GM21381 (cell line): ENCODE measurements around the gene CCDC201.
"Not testable (repeated sequence)": the region's sequence is repeated elsewhere in the genome, so short reads cannot be mapped to it uniquely, and the experiment has no call there.

ENCODE experiments used
- ATAC-seq: cut with Tn5 transposase; IDR thresholded peaks from one replicate; pipeline ENCODE4 v1.9.1; 2021; ENCODE audit warnings: mild to moderate bottlenecking, moderate library complexity; ENCODE audit not compliant: unreplicated experiment

Gene CCDC201

GRCh38 chr7:45827731-45828130, 45.2 kb downstream of the CCDC201 start:
- not testable (repeated sequence) for ATAC-seq

DNA sequence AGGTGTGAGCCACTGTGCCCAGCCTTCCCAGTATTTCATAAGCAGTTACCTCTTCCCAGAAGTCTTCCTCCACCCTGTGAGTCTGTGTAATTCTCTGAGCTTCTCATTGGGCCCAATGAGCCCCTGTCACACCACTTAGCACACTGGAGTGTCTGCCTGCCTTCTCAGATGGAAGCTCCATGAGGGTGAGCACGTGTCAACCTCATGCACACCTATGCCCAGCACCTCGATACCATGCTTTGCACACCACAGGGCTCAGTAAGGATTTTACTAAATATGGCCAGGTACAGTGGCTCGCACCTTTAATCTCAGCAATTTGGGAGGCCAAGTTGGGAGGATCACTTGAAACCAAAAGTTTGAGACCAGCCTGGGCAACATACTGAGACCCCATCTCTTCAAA, 46.3 kb downstream of the CCDC201 start:
- ATAC-seq: not testable (repeated sequence)

DNA sequence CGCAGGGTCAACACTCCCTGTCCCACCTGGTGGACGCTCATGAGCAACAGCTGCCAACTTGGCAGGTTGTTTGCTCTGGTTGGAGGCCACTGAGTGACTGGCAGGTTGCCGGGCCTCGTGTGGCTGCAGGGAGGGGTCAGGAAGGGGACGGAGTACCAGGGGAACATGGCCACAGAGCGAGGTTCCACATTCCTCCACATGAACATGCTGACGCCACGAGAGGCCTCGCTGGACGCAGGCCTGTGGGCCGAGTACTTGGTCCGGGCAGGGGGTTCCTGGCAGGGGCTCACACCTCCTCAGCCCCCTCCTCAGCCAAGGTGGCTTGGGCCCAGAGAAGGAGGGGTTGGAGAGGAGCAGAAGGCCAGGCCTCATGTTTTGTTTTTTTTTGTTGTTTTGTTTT, 54.1 kb downstream of the CCDC201 start:
- ATAC-seq: not testable (repeated sequence)

- ATAC-seq: not testable (repeated sequence)
Measured at GRCh38 chr7:45817913-45818312, 55.0 kb downstream of the CCDC201 start.

GRCh38 chr7:45817016-45817415, 55.9 kb downstream of the CCDC201 start:
- ATAC-seq: not testable (repeated sequence)

DNA sequence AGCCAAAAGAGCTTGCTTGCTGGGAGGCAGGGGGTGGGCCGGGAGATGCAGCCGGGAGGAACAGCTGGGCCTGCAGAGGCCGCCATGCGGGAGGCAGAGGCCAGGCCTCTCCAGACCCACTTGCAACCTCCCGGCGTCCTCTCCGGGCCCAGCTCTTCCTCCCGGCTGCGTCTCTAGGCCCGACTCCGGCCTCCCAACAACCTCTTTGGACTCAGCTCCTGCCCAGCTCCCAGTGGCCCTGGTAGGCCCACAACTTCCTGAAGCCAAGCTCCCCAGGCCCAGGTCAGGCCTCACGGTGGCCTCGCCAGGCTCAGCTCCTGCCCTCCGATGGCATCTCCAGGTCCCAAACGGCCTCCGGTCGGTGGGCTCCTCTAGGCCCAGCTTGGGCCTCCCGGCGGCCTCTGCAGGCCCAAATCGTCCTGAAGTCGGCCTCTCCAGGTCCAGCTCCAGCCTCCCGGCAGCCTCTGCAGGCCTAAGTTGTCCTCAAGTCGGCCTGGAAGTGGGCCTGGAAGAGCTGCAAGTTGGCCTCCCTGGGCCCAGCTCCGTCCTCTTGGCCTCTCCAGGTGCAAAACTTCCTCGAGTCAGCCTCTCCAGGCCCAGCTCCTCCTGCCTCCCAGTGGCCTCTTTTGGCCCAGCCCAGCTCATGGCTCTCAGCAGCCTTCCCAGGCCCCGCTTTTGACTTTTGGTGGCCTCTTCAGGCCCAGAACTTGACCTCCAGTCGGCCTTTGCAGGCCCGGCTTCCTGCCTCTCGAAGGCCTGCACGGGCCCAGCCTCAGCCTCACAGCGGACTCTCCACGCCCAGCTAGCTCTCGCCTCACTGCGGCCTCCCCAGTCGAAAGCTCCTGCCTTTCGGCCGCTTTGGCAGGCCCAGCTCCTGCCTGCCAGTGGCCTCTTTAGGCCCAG, 58.4 kb downstream of the CCDC201 start:
- not testable (repeated sequence) for ATAC-seq

DNA sequence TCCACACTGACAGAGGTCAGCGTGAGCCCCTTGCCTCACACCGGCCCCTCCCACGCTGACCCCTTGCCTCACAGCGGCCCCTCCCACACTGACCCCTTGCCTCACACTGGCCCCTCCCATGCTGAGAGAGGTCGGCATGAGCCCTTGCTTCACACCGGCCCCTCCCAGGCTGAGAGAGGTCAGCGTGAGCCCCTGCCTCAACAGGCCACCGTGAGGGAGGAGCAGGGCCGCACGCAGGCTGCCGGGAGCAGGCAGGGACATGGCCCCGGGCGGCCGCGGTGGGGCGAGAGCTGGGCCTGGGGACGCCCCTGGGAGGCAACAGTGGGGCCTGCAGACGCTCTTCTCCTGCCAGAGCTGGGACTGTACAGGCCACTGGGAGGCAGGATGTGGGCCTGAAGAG, 59.1 kb downstream of the CCDC201 start:
- ATAC-seq: not testable (repeated sequence)

- ATAC-seq: no peak
Measured at GRCh38 chr7:45812946-45813345, 59.9 kb downstream of the CCDC201 start.

DNA sequence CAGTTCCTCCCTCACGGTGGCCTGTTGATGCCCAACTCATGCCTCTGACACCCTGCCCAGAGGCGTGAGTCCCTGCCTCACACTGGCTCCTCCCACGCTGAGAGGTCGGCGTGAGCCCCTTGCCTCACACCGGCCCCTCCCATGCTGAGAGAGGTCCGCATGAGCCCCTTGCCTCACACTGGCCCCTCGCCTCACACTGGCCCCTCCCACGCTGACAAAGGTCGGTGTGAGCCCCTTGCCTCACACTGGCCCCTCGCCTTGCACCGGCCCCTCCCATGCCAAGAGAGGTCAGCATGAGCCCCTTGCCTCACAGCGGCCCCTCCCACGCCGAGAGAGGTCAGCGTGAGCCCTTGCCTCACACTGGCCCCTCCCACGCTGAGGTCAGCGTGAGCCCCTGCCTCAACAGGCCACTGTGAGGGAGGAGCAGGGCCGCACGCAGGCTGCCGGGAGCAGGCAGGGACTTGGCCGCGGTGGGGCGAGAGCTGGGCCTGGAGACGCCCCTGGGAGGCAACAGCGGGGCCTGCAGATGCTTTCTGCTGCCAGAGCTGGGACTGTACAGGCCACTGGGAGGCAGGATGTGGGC, 61.1 kb downstream of the CCDC201 start:
- not testable (repeated sequence) for ATAC-seq

- ATAC-seq: not testable (repeated sequence)
Measured at GRCh38 chr7:45810451-45811005, 62.4 kb downstream of the CCDC201 start.
